Skin epidermis (tissue), 12 donors: Measurements from ENCODE around the gene PARD3.

Experiments used
- H3K27ac ChIP-seq, 21 experiments: fragments of 200-600 bp; sonication (generic) in 11 of 21; one replicate each; pipeline ENCODE4 v1.5.0; 2020; ENCODE audit warnings: mild to moderate bottlenecking in 3 of 21, inconsistent platforms in 2 of 21, moderate library complexity in 2 of 21
- H3K4me3 ChIP-seq, 7 experiments: fragments of 200-600 bp; sonication (generic) in 2 of 7; one replicate each; pipeline ENCODE4 v1.5.0; 2020; ENCODE audit warnings: inconsistent platforms in 2 of 7, mild to moderate bottlenecking in 2 of 7, moderate library complexity in 1 of 7

Gene PARD3

DNA sequence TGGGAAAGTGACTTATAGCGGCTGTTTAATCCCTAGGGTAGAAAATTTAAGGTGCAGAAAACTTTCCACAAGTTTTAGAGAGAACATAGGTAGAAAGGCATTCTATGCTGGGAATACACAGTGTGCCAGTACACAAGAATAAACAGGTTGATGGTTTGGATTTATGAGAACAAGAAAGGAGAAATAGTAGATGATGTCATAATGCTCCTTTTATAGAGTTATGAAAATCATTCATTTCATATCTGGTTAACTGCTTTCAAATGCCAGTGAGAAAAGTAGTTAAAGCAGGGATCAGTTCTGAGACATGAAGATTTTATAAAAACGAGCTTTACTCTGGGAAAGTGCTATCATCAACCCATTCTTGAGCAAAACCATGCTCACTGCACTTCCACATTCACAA lies 311.4 kb downstream of the PARD3 start:
- H3K4me3 ChIP-seq, result no peak overlapping the region
- H3K27ac ChIP-seq, result no peak overlapping the region

DNA sequence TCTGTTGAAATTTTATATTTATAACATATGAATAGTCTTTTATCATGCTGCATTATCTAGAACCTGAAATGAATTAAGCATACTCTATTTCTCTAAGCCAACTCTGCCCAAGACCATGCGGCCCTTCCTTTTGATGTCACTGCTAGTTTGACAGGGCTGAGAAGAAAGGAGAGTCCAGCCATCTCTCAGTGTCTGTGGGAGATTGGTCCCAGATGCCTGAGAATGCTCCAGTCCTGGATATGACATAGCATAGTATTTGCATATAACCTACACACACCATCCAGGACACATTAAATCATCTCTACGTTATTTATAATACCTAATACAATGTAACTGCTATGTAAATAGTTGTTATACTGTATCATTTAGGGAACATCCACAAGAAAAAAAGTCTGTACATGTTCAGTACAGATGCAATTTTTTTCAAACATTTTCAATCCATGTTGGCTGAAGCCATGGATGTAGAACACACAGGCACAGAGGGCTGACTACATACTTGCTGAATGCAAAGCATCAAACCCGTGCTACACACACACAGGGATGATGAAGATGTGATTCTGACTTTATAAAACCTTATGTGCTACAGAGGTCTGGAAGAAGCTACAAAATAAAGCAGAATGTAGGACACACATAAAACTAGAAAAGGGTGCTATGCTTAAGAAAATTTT lies 315.4 kb downstream of the PARD3 start:
- no peak overlapping the region for H3K27ac ChIP-seq
- no peak overlapping the region for H3K4me3 ChIP-seq

DNA sequence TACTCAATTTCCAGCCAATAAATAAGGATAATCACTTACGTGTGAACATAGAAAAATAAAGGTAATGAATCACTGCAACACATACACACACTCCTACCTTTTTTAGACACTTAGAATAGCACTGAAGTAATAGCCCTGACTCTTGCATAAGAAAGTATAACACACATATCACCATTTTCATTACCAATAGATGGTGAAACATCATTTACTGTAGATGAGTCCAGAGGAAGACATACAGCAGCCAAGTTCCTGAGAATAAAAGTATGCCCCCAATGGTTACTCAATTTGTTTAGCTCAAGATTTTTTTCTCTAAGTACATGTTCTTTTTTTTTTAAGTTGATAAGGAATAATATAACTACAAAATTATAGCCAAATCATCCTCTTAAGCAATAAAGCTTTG lies 316.3 kb downstream of the PARD3 start:
- H3K4me3 ChIP-seq, result no peak overlapping the region
- no peak overlapping the region for H3K27ac ChIP-seq

DNA sequence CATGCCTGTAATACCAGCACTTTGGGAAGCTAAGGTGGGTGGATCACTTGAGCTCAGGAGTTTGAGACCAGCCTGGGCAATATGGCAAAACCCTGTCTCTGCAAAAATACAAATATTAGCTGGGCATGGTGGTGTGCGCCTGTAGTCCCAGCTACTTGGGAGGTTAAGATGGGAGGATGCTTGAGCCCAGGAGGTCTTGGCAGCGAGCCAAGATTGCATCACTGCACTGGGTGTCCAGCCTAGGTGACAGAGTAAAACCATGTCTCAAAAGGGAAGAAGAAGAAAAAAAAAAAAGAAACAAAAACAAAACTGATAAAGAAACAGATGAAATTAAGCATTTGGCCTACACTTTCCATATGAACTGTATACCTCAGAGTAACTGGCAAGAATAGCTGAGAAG lies 319.2 kb downstream of the PARD3 start:
- H3K4me3 ChIP-seq, result no peak overlapping the region
- H3K27ac ChIP-seq, result no peak overlapping the region

GRCh38 chr10:34494012-34494411 lies 321.1 kb downstream of the PARD3 start:
- Histone ChIP-seq H3K27ac (no peak overlapping the region), H3K4me3 (no peak overlapping the region)

DNA sequence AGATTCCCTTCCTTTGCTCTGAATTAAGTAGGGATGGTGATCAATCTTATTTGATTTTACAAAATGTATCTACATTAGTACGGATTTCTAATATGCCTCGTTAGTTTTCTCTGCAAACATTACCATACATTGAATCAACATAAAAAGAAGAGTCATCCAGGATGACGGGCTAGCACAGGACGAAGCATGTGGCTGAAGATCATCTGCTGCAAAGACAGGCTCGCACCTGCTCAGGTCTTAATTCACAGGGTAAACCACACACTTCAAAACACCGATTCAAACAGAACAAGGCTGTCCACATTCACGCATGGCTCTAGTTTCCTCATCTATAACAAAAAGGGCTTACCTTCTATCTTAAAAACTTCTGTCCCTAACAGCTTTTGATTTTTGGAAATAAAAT lies 323.0 kb downstream of the PARD3 start:
- H3K27ac ChIP-seq, result no peak overlapping the region
- H3K4me3 ChIP-seq, result no peak overlapping the region

DNA sequence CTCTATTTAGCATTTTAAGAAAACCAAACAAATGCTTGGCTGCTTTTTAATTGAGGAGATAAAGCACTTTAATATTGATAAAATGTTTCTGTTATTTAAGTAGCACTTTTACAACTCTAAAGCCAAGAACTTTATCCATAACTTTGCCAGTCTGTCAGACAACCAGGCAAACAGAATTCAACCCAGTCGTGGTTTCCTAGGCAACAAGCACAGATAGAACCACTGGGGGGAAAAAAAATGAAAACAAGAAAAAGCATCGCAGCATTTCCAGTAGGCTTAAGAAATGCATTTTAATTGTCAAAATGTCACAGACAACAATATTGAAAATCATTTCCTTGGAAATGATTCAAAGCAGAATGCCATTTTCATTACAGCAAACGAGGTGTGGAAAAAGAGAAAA lies 323.4 kb downstream of the PARD3 start:
- Histone ChIP-seq H3K27ac (no peak overlapping the region), H3K4me3 (no peak overlapping the region)

- Histone ChIP-seq H3K27ac (peak overlapping the region in 9 of 21 experiments; percentile 24 to 51 (median 36)), H3K4me3 (no peak overlapping the region)
Measured at GRCh38 chr10:34489973-34490745, 324.9 kb downstream of the PARD3 start.

- no peak overlapping the region for H3K27ac ChIP-seq
- no peak overlapping the region for H3K4me3 ChIP-seq
Measured at GRCh38 chr10:34489411-34489810, 325.7 kb downstream of the PARD3 start.

- Histone ChIP-seq H3K27ac (no peak overlapping the region), H3K4me3 (no peak overlapping the region)
Measured at GRCh38 chr10:34488476-34489130, 326.5 kb downstream of the PARD3 start.

- Histone ChIP-seq H3K27ac (no peak overlapping the region), H3K4me3 (no peak overlapping the region)
Measured at GRCh38 chr10:34486008-34486407, 329.1 kb downstream of the PARD3 start.

DNA sequence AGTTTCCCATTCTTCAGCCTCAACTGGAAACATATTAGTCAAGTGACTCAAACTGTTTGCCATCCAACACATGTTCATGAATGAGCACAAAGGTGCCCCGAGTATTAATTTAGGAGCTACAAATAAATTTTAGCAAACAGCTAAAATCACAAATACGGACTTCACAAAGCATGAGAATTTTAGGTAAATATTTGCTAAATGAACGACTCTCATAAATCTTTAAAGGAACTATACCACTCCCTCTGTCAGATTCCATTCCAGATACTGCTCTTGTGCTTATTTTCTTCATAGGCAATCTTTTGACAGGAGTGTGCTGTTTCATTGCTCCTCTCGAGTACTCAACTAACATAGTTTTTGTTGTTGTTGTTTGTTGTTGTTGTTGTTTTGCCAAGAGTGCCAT lies 330.9 kb downstream of the PARD3 start:
- H3K4me3 ChIP-seq, result no peak overlapping the region
- H3K27ac ChIP-seq, result no peak overlapping the region

- Histone ChIP-seq H3K4me3 (no peak overlapping the region), H3K27ac (no peak overlapping the region)
Measured at GRCh38 chr10:34480345-34480744, 334.8 kb downstream of the PARD3 start.

DNA sequence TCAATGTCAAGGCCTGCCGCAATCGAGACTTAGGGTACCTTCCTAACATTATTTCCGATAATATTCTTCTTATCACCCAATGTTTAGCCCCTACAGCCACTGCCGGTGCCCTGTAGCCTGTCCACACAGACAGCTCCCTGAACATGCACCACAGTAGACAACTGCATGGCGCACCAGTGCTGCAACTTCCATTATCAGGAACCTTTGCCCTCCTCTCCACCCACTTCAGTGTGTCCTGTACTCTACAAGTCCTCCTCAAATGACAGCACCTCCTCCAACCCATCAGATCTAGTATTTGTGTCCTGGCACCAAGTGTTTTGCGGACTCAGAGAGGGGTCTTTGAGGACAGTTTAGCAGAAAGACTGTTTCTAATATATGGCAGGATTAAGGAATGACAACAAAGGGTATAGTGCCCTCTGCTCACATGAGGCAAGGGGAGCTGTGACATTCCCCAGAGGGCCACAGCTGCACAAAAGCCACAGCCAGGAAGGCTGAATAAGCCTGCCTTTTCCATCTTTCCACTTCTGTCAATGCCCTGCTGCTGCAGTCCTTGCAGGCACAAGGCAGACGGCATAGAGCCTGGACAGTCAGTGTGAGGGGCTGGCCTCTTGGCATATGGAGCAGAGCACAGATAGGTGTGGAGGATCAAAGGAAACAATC lies 335.4 kb downstream of the PARD3 start:
- Histone ChIP-seq H3K27ac (no peak overlapping the region), H3K4me3 (no peak overlapping the region)

DNA sequence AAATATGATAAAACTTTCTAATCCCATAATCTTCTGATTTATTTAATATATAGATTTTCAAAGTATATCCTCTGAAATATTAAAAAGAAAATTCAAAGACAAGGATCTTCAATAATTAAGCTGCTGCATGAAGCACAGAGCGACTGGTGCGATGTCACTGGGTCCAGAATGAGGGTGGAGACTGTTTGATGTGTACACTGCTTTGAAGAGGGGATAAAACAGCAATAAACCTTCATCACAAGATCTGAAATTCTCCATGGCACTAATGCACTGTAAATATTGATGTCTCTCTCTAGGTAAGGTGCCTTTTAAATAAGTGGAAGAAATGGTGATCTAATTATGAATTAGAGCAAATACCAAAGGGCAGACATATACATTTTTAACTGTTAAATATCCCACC lies 337.8 kb downstream of the PARD3 start:
- no peak overlapping the region for H3K4me3 ChIP-seq
- no peak overlapping the region for H3K27ac ChIP-seq

- no peak overlapping the region for H3K27ac ChIP-seq
- no peak overlapping the region for H3K4me3 ChIP-seq
Measured at GRCh38 chr10:34476608-34477007, 338.5 kb downstream of the PARD3 start.

- Histone ChIP-seq H3K4me3 (no peak overlapping the region), H3K27ac (no peak overlapping the region)
Measured at GRCh38 chr10:34475786-34476185, 339.3 kb downstream of the PARD3 start.

DNA sequence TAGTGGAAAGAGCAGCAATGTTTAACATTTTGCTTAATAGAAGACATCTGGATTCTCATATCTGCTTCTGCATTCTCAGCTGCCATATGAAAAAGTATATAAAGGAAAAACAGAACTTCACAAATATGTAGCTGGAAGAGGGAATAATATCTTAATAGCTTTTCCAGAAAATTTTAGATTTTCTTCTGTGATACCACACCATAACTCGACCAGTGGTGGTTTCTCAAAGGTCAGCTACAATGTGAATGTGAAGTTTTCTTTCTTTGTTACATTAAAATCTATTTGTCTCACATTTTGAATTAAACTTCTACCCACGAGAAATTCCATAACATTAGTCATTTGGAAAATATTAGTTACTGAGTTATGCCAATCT lies 339.8 kb downstream of the PARD3 start:
- no peak overlapping the region for H3K27ac ChIP-seq

DNA sequence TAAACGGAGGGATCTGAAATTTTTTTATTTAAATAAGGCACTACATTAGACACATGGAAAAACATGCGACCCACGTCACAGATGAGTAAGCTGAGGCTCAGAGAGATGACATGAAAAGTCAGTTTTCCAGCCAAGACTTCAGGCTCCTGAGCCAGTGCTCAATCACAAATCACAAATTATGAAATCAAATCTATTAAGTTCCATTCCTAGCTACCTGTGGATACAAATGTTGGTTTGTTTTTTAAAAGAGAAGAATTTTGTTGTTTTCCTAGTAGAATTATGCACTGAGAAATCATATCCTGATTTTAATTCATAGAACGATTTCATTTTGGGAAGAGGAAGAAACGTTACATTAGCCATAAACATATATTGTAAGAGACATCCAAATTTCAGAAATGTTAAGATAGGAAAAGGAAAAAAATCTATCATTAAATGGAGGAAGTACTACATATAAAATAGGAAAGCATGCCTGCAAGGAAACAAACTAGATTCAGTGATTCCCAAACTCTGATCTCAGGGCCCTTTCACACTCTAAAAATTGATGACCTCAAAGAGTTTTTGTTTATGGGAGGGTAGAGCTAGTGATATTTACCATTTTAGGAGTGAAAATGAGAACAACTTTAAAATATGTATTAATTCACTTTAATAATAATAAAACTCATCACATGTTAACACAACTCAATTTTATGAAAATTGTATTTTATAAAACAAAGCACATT lies 340.4 kb downstream of the PARD3 start:
- H3K27ac ChIP-seq, result no peak overlapping the region
- no peak overlapping the region for H3K4me3 ChIP-seq

More for the DNA sequence above, 339.8 kb downstream of the PARD3 start:
- H3K4me3 ChIP-seq, result no peak overlapping the region

- H3K4me3 ChIP-seq, result no peak overlapping the region
- no peak overlapping the region for H3K27ac ChIP-seq
Measured at GRCh38 chr10:34474009-34474376, 341.1 kb downstream of the PARD3 start.
